CD4-positive, alpha-beta T cell (primary cell): ENCODE measurements around the gene FABP6. TPM values are rescaled to one million over a fixed set of nuclear protein-coding genes. Genes with fewer than 3 reads are reported as not detected.
"Not testable (repeated sequence)": the region's sequence is repeated elsewhere in the genome, so short reads cannot be mapped to it uniquely, and the experiment has no call there.

Source experiments
- ATAC-seq: fragments of 200-7000 bp; cut with Tn5 transposase; one replicate; pipeline ENCODE4 v1.10.0; 2022; ENCODE audit warnings: mild to moderate bottlenecking; ENCODE audit not compliant: poor library complexity
- CTCF ChIA-PET: fragments of 350-600 bp; sonication (Branson Sonifier 250); formaldehyde crosslinking; loops from one replicate; lab custom pipeline; 2021; ENCODE audit warnings: antibody characterized with exemption, inconsistent platforms; lab: Charles Lee
- POLR2A ChIA-PET: fragments of 350-600 bp; sonication (Branson Sonifier 250); formaldehyde crosslinking; loops from one replicate; lab custom pipeline; 2021; ENCODE audit warnings: antibody characterized with exemption, inconsistent platforms; lab: Charles Lee
- DNase-seq, 14 experiments: peaks; one replicate each; pipeline ENCODE4 v3.0.0-alpha.2; 2013 to 2020; ENCODE audit warnings: mixed read lengths in 2 of 14
- H3K27ac ChIP-seq, 2 donors: one replicate each; pipeline versions ENCODE4 v1.5.1 to v1.7.0; 2013; ENCODE audit warnings: low read length in 2 of 2, low read depth in 1 of 2, mild to moderate bottlenecking in 1 of 2
- H3K27me3 ChIP-seq, 2 experiments: 1 replicate in 1 of 2; 2 replicates in 1 of 2; pipeline versions ENCODE4 v1.6.1 to v1.7.0; 2013; ENCODE audit warnings: low read length in 2 of 2, control low read depth in 1 of 2, mild to moderate bottlenecking in 1 of 2, moderate library complexity in 1 of 2; ENCODE audit not compliant: insufficient read depth in 2 of 2, control insufficient read depth in 1 of 2
- H3K36me3 ChIP-seq: one replicate; pipeline ENCODE4 v1.6.1; 2013; ENCODE audit warnings: low read length, control low read depth; ENCODE audit not compliant: insufficient read depth
- H3K4me1 ChIP-seq: one replicate; pipeline ENCODE4 v1.6.1; 2013; ENCODE audit warnings: low read length, control low read depth; ENCODE audit not compliant: insufficient read depth
- H3K4me3 ChIP-seq: one replicate; pipeline ENCODE4 v1.5.1; 2013; ENCODE audit warnings: mild to moderate bottlenecking, low read length, moderate library complexity
- H3K9me3 ChIP-seq, 2 experiments: 1 replicate in 1 of 2; 2 replicates in 1 of 2; pipeline versions ENCODE4 v1.6.1 to v1.7.0; 2013; ENCODE audit warnings: low read length in 2 of 2, mild to moderate bottlenecking in 2 of 2, control low read depth in 1 of 2, moderate library complexity in 1 of 2; ENCODE audit not compliant: control insufficient read depth in 1 of 2, insufficient read depth in 1 of 2
- H3K27ac Mint-ChIP-seq: one replicate; pipeline ENCODE4 v1.8.0; 2020; ENCODE audit warnings: mixed read lengths
- H3K27me3 Mint-ChIP-seq: one replicate; pipeline ENCODE4 v1.8.0; 2021; ENCODE audit warnings: mixed read lengths
- H3K36me3 Mint-ChIP-seq: one replicate; pipeline ENCODE4 v1.8.0; 2021; ENCODE audit warnings: low read depth, mixed read lengths
- H3K4me1 Mint-ChIP-seq: one replicate; pipeline ENCODE4 v1.8.0; 2021; ENCODE audit warnings: low read depth, mixed read lengths
- H3K4me3 Mint-ChIP-seq: one replicate; pipeline ENCODE4 v1.8.0; 2020; ENCODE audit warnings: mild to moderate bottlenecking, mixed read lengths
- H3K9me3 Mint-ChIP-seq: one replicate; pipeline ENCODE4 v1.8.0; 2020; ENCODE audit warnings: mixed read lengths
- intact Hi-C, 2 experiments: fragments of 100-400 bp; cut with DNase I in 1 of 2; cut with micrococcal nuclease in 1 of 2; formaldehyde crosslinking; loops; one replicate each; pipeline versions ENCODE4 v1.15.1 to v1.9.0; 2023 to 2025; cut with DNase I, micrococcal nuclease
- total RNA-seq, 174 experiments: library from RNA in 2 of 174; stranded (reverse) in 2 of 174; gene quantifications; one replicate each; pipeline ENCODE4 v1.2.3 and lab custom pipeline; 2021 to 2026
- TF ChIP-seq, protein P1 (sequence below): fragments of 200-600 bp; IDR thresholded peaks from one replicate; pipeline ENCODE4 v1.8.0; 2022; ENCODE audit warnings: antibody characterized with exemption, mild to moderate bottlenecking

FABP6 gene
- total RNA-seq, 2 experiments from 2014 or later, result not detected

DNA sequence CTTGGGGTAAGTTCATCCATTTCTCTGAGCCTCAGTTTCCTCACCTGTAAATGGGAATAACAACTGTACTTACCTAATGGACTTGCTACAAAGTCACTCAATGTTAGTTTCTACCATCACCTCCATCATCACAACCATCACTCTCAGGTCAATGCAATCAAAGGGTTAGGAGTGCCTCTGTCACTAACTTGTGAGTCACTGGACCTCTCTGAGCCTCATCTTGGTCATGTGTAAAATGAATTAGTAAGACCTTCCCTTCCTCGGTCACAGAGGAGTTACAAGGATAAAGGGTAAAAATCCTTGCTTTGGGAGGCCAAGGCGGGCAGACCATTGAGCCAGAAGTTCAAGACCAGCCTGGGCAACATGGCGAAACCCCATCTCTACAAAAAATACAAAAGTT is 12.8 kb downstream of the FABP6 start:
- Histone ChIP-seq H3K36me3 (no peaks in the 10 kb centered on the region), H3K4me3 (no peak overlapping the region), H3K27me3 (no peaks in the 10 kb centered on the region), H3K9me3 (no peaks in the 10 kb centered on the region), H3K27ac (no peak overlapping the region), H3K4me1 (no peaks in the 10 kb centered on the region)
- no peaks in the 10 kb centered on the region for H3K4me1 Mint-ChIP-seq
- no peaks in the 10 kb centered on the region for H3K9me3 Mint-ChIP-seq
- TF ChIP-seq, protein P1, sequence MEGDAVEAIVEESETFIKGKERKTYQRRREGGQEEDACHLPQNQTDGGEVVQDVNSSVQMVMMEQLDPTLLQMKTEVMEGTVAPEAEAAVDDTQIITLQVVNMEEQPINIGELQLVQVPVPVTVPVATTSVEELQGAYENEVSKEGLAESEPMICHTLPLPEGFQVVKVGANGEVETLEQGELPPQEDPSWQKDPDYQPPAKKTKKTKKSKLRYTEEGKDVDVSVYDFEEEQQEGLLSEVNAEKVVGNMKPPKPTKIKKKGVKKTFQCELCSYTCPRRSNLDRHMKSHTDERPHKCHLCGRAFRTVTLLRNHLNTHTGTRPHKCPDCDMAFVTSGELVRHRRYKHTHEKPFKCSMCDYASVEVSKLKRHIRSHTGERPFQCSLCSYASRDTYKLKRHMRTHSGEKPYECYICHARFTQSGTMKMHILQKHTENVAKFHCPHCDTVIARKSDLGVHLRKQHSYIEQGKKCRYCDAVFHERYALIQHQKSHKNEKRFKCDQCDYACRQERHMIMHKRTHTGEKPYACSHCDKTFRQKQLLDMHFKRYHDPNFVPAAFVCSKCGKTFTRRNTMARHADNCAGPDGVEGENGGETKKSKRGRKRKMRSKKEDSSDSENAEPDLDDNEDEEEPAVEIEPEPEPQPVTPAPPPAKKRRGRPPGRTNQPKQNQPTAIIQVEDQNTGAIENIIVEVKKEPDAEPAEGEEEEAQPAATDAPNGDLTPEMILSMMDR, result no peak
- H3K27me3 Mint-ChIP-seq, result no peaks in the 10 kb centered on the region
- POLR2A ChIA-PET, result no interaction called here
- CTCF ChIA-PET, result no interaction called here
- ATAC-seq (no peak), DNase-seq (no peak)
- no peaks in the 10 kb centered on the region for H3K36me3 Mint-ChIP-seq
- H3K27ac Mint-ChIP-seq, result no peak overlapping the region
- intact Hi-C loops, result no loop called here
- H3K4me3 Mint-ChIP-seq, result no peak overlapping the region

DNA sequence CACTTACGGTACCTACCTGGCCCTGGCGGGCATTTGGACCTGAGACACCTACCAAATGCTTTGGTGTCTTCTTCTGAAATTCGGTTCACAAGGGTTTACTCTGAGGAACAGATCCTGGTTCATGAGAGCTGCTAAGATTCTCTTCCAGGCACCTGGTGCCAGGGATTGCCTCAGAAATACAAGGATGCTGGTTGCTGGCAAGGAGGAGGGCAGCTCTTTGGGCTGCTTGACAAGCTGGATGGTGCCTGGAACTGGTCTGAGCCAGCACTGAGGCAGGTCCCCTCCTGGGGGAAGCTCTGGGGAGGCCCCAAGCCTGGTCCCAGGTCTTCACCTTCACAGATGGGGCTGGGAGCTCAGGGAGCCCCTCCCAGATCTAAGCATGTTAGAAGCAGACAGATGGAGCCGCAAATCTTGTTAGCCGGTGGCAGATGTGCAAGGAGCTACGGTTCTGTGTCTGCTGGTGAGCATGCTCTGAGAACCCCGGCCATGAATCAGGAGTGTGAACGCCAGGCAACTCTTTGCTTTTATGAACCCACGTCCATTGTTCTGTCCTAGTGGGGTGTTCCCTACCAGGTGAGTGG is 16.3 kb downstream of the FABP6 start:
- H3K4me1 ChIP-seq, result no peaks in the 10 kb centered on the region
- no peaks in the 10 kb centered on the region for H3K27me3 ChIP-seq
- H3K9me3 ChIP-seq, result no peaks in the 10 kb centered on the region
- Mint-ChIP-seq H3K27ac (no peak overlapping the region), H3K4me3 (no peak overlapping the region), H3K36me3 (no peaks in the 10 kb centered on the region), H3K27me3 (no peaks in the 10 kb centered on the region), H3K9me3 (no peaks in the 10 kb centered on the region), H3K4me1 (no peaks in the 10 kb centered on the region)
- ChIA-PET CTCF (no interaction called here), POLR2A (no interaction called here)
- ATAC-seq (no peak), DNase-seq (no peak)
- no peak overlapping the region for H3K4me3 ChIP-seq
- intact Hi-C loops, result no loop called here
- no peaks in the 10 kb centered on the region for H3K36me3 ChIP-seq
- TF ChIP-seq, protein P1, result no peak
- H3K27ac ChIP-seq, result no peak overlapping the region

DNA sequence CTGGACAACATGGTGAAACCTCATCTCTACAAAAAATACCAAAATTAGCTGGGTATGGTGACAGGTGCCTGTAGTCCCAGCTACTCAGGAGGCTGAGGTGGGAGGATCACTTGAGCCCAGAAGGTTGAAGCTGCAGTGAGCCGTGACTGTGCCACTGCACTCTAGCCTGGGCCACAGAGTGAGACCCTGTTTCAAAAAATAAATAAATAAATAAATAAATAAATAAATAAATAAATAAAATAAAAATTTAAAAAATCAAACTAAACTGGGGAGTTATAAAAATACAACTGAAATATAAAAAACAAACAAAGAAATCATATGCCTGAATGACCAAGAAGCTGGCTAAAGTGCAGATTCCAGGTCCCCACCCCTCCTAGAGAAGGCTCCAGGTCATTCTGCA is 20.3 kb downstream of the FABP6 start:
- ATAC-seq, H3K27ac Mint-ChIP-seq, H3K4me3 Mint-ChIP-seq, H3K4me1 Mint-ChIP-seq, DNase-seq, H3K27me3 Mint-ChIP-seq, intact Hi-C loops, H3K9me3 Mint-ChIP-seq, H3K4me1 ChIP-seq, H3K27me3 ChIP-seq, CTCF ChIA-PET, H3K27ac ChIP-seq, H3K9me3 ChIP-seq, H3K36me3 ChIP-seq, H3K4me3 ChIP-seq, POLR2A ChIA-PET, H3K36me3 Mint-ChIP-seq: not testable (repeated sequence)

DNA sequence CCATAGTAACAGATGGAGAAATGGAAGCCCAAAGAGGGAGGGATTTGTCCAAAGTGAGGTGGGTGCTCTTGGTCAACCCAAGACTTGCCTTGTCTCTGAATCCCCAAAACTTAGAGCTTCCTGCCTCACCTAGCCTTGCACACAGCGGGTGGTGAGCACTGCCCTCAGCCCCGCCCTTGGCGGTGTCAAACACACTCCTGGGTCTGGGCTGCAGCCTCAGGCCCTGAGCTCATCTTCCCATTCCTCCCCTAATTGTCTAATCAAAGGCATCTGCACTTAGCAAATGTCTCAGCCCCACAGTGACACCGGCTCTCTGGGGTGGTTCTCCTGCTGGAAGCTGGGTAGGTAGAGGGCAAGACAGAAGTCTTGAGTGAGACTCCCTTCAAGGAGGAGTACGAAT is 20.9 kb downstream of the FABP6 start:
- POLR2A ChIA-PET, result no interaction called here
- no peak for DNase-seq
- Histone ChIP-seq H3K4me1 (no peaks in the 10 kb centered on the region), H3K36me3 (no peaks in the 10 kb centered on the region), H3K4me3 (no peak overlapping the region), H3K27ac (no peak overlapping the region), H3K9me3 (no peaks in the 10 kb centered on the region), H3K27me3 (no peaks in the 10 kb centered on the region)
- no peaks in the 10 kb centered on the region for H3K4me1 Mint-ChIP-seq
- intact Hi-C loops, result no loop called here
- H3K36me3 Mint-ChIP-seq, result no peaks in the 10 kb centered on the region
- no peaks in the 10 kb centered on the region for H3K9me3 Mint-ChIP-seq
- no peak overlapping the region for H3K4me3 Mint-ChIP-seq
- no peak overlapping the region for H3K27ac Mint-ChIP-seq
- CTCF ChIA-PET, result no interaction called here
- H3K27me3 Mint-ChIP-seq, result no peaks in the 10 kb centered on the region
- ATAC-seq, result no peak
- TF ChIP-seq, protein P1, result no peak
